ENCODE data around the gene PRKG1. TPM values are rescaled to one million over a fixed set of nuclear protein-coding genes. Genes with fewer than 3 reads are reported as not detected.

PRKG1 gene
- total RNA-seq, 1 experiment from 2014 or later: 16.5 TPM

GRCh38 chr10:51230887-51231585 lies 156.7 kb downstream of the PRKG1 start:
- H3K27ac Mint-ChIP-seq: no peak overlapping the region; the same call in 1 of the 2 replicates
- CTCF ChIA-PET: interaction anchor here (1.1 kb wide), 1 partner anchor 27 kb away, joined by 4 read pairs; no protein-coding TSS in a partner anchor

GRCh38 chr10:51231754-51232153 lies 157.5 kb downstream of the PRKG1 start:
- CTCF ChIA-PET: interaction anchor here (1.1 kb wide), 1 partner anchor 26 kb away, joined by 4 read pairs; no protein-coding TSS in a partner anchor
- DNase-seq (ENCODE audit: low spot score): no peak
- H3K4me1 Mint-ChIP-seq: peaks cover 54% of the 10 kb centered on the region
- no peaks in the 10 kb centered on the region for H3K36me3 Mint-ChIP-seq
- POLR2A ChIA-PET: no interaction called here
- no peak overlapping the region; the same call in 1 of the 2 replicates for H3K27ac Mint-ChIP-seq
- ATAC-seq: no peak
- H3K9me3 Mint-ChIP-seq: no peaks in the 10 kb centered on the region
- no peaks in the 10 kb centered on the region for H3K27me3 Mint-ChIP-seq (ENCODE audit: low read depth)
- no peak overlapping the region for H3K4me3 Mint-ChIP-seq
- TF ChIP-seq ZNF263 (CRISPR knock-in tag; IDR thresholded peaks at IDR 0.05; ENCODE audit: low read depth): no peak
- no peak for TF ChIP-seq RORB (CRISPR knock-in tag; IDR thresholded peaks at IDR 0.05)
- no peak for TF ChIP-seq NR3C1 (CRISPR knock-in tag; conservative IDR thresholded peaks at IDR 0.05; ENCODE audit: low read depth)
- TF ChIP-seq USF1 (CRISPR knock-in tag; IDR thresholded peaks at IDR 0.05): no peak
- no peak for TF ChIP-seq CREB1 (CRISPR knock-in tag; IDR thresholded peaks at IDR 0.05)
- TF ChIP-seq TEAD4 (CRISPR knock-in tag; IDR thresholded peaks at IDR 0.05): no peak
- TF ChIP-seq NFATC4 (CRISPR knock-in tag; IDR thresholded peaks at IDR 0.05): no peak
- TF ChIP-seq RELA (CRISPR knock-in tag; IDR thresholded peaks at IDR 0.05; ENCODE audit: borderline replicate concordance): no peak
- no peak for TF ChIP-seq ZNF281 (CRISPR knock-in tag; IDR thresholded peaks at IDR 0.05)
- TF ChIP-seq JUN (CRISPR knock-in tag; IDR thresholded peaks at IDR 0.05): no peak
- no peak for TF ChIP-seq ZNF232 (CRISPR knock-in tag; IDR thresholded peaks at IDR 0.05)

More at GRCh38 chr10:51230887-51231585, 156.7 kb downstream of the PRKG1 start:
- H3K9me3 Mint-ChIP-seq: no peaks in the 10 kb centered on the region
- peaks cover 54% of the 10 kb centered on the region for H3K4me1 Mint-ChIP-seq
- DNase-seq (ENCODE audit: low spot score) (no peak), ATAC-seq (peak; percentile 90)
- POLR2A ChIA-PET: no interaction called here
- no peak overlapping the region for H3K4me3 Mint-ChIP-seq
- no peak for TF ChIP-seq SP1 (CRISPR knock-in tag; conservative IDR thresholded peaks at IDR 0.05)
- TF ChIP-seq PREB (CRISPR knock-in tag; IDR thresholded peaks at IDR 0.05; ENCODE audit: borderline replicate concordance): no peak
- TF ChIP-seq AFF4 (CRISPR knock-in tag; IDR thresholded peaks at IDR 0.05; ENCODE audit: borderline replicate concordance): no peak
- TF ChIP-seq CTCF (IDR thresholded peaks at IDR 0.05): no peak
- no peak for TF ChIP-seq CREB1 (CRISPR knock-in tag; IDR thresholded peaks at IDR 0.05)
- no peak for TF ChIP-seq MAX (CRISPR knock-in tag; IDR thresholded peaks at IDR 0.05)
- H3K36me3 Mint-ChIP-seq: no peaks in the 10 kb centered on the region
- no peaks in the 10 kb centered on the region for H3K27me3 Mint-ChIP-seq (ENCODE audit: low read depth)

Measured in WTC11 (cell line).